ENCODE measurements around the gene GRID2. TPM values are rescaled to one million over a fixed set of nuclear protein-coding genes. Genes with fewer than 3 reads are reported as not detected.

The GRID2 gene
- total RNA-seq, 6 experiments from 2014 or later, result not detected

- no peak for TF ChIP-seq CTCF (IDR thresholded peaks at IDR 0.05)
- TF ChIP-seq POLR2A (IDR thresholded peaks at IDR 0.05), result no peak
- H3K27ac ChIP-seq, result no peak overlapping the region
- intact Hi-C loops (cut with DNase I), result no loop called here
- no peaks in the 10 kb centered on the region for H3K36me3 ChIP-seq
- DNase-seq (no peak), ATAC-seq (no peak)
- WGBS (ENCODE audit: insufficient coverage, low coverage, low lambda C conversion rate, missing lambda C conversion rate), result 46% methylated on average over 3 of the region's 3 CpGs
- no peaks in the 10 kb centered on the region for H3K27me3 ChIP-seq
- H3K4me3 ChIP-seq, result no peak overlapping the region
- no peaks in the 10 kb centered on the region for H3K9me3 ChIP-seq
- no peaks in the 10 kb centered on the region for H3K4me1 ChIP-seq
These were observed 40.5 kb downstream of the GRID2 start for GRCh38 chr4:92344216-92344615.

GRCh38 chr4:92346289-92346688 lies 42.5 kb downstream of the GRID2 start:
- no peaks in the 10 kb centered on the region for H3K27me3 ChIP-seq
- no peak for DNase-seq
- WGBS (ENCODE audit: insufficient coverage, low coverage, low lambda C conversion rate, missing lambda C conversion rate), result 41% methylated on average over 3 of the region's 3 CpGs
- H3K36me3 ChIP-seq, result no peaks in the 10 kb centered on the region
- no peak overlapping the region for H3K27ac ChIP-seq
- no peak overlapping the region for H3K4me3 ChIP-seq
- H3K9me3 ChIP-seq, result no peaks in the 10 kb centered on the region
- H3K4me1 ChIP-seq, result no peaks in the 10 kb centered on the region
- intact Hi-C loops (cut with DNase I), result no loop called here
- no peak for TF ChIP-seq POLR2A (IDR thresholded peaks at IDR 0.05)
- no peak for TF ChIP-seq CTCF (IDR thresholded peaks at IDR 0.05)
- no peak for ATAC-seq

GRCh38 chr4:92357966-92358365 lies 54.2 kb downstream of the GRID2 start:
- WGBS (ENCODE audit: insufficient coverage, low coverage, low lambda C conversion rate, missing lambda C conversion rate), result 66% methylated on average over 2 of the region's 2 CpGs
- Histone ChIP-seq H3K27ac (no peak overlapping the region), H3K4me3 (no peak overlapping the region), H3K9me3 (peaks cover 0 to 4% (median 0%) of the 10 kb centered on the region in 4 donors), H3K27me3 (no peaks in the 10 kb centered on the region), H3K4me1 (no peaks in the 10 kb centered on the region), H3K36me3 (no peaks in the 10 kb centered on the region)
- no peak for TF ChIP-seq POLR2A (IDR thresholded peaks at IDR 0.05)
- no peak for TF ChIP-seq CTCF (IDR thresholded peaks at IDR 0.05)
- no peak for DNase-seq
- intact Hi-C loops (cut with DNase I), result no loop called here
- no peak for ATAC-seq

GRCh38 chr4:92359491-92359890 lies 55.7 kb downstream of the GRID2 start:
- Histone ChIP-seq H3K9me3 (peaks cover 0 to 4% (median 0%) of the 10 kb centered on the region in 4 donors), H3K27ac (no peak overlapping the region), H3K36me3 (no peaks in the 10 kb centered on the region), H3K4me1 (no peaks in the 10 kb centered on the region), H3K27me3 (no peaks in the 10 kb centered on the region), H3K4me3 (no peak overlapping the region)
- ATAC-seq (no peak), DNase-seq (no peak)
- intact Hi-C loops (cut with DNase I), result no loop called here
- 41% methylated on average over 2 of the region's 2 CpGs for WGBS (ENCODE audit: insufficient coverage, low coverage, low lambda C conversion rate, missing lambda C conversion rate)
- TF ChIP-seq CTCF (IDR thresholded peaks at IDR 0.05), result no peak

GRCh38 chr4:92362028-92362427 lies 58.3 kb downstream of the GRID2 start:
- DNase-seq (no peak), ATAC-seq (no peak)
- H3K36me3 ChIP-seq, result no peaks in the 10 kb centered on the region
- intact Hi-C loops (cut with DNase I), result no loop called here
- no peak for TF ChIP-seq POLR2A (IDR thresholded peaks at IDR 0.05)
- TF ChIP-seq CTCF (IDR thresholded peaks at IDR 0.05), result no peak
- no peak overlapping the region for H3K4me3 ChIP-seq
- H3K4me1 ChIP-seq, result no peaks in the 10 kb centered on the region
- H3K9me3 ChIP-seq, result peaks cover 0 to 4% (median 0%) of the 10 kb centered on the region in 4 donors
- H3K27me3 ChIP-seq, result no peaks in the 10 kb centered on the region
- no peak overlapping the region for H3K27ac ChIP-seq
